ENCODE results near the gene ADGRA1.
"Not testable (repeated sequence)": the region's sequence is repeated elsewhere in the genome, so short reads cannot be mapped to it uniquely, and the experiment has no call there.

Gene ADGRA1

DNA sequence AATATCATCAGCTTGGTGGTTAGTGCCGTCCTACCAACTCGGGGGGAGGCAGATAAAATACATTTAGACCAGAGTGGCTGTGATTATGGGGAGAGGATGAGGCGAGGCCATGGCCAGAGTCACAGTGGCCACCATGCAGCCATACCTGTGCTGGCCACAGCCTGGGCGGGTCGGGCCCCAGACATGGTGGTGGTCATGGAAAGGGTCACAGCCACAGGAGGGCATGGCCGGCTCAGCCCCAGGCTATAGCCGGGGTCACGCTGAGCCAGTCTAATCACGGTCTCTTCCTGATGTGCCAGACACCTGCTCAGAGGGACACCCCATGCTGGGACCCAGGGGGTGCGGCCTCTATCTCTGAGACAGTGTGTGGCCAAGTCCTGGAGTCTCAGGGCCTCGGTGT, 10.2 kb downstream of the ADGRA1 start:
- no peak for DNase-seq

DNA sequence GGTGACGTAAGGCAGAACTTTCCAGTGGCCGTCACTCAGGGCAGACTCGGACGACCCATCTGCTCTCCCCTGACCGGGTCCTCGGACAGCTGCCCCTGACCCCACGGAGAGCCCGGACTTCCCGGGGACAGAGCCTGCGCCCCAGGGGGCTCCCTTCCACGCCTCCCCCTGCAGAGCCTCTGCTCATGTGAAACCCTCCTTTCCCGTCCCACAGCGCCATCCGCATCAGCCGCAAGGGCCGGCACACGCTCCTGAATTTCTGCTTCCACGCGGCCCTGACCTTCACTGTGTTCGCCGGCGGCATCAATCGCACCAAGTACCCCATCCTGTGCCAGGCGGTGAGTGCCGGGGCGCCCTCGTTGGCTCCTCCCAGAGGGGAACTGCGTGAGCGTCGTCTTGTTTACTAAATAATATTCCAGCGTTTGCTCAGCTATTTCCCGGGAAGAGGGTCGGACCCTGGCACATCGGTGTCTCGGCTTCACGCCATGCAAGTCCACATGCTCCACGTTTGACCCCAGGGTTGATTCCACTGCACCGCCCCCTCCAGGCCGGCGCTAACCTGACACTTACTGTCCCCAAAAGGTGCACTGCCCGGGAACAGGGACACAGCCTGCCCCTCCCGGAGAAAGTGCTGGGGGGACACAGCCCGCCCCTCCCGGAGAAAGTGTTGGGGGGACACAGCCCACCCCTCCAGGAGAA, 10.9 kb downstream of the ADGRA1 start:
- DNase-seq: no peak

DNA sequence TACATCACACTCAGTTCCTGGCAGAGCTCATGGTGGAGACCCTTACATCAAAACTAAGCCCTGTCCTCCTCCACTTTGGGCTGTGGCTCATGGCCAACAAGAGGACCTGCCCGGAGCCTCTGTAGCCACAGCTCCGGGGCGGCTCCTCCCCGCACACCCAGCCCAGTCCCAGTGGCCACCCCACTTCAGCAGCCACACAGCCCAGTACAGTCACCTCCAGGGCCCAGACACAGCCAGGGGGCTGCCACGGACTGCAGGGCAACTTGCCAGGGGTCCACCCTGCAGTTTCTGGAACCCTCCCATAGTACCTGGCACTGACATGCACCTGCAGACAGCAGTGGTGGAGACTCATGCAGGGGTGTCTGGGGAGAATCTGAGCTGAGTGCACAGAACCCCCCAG, 11.8 kb downstream of the ADGRA1 start:
- DNase-seq: no peak

DNA sequence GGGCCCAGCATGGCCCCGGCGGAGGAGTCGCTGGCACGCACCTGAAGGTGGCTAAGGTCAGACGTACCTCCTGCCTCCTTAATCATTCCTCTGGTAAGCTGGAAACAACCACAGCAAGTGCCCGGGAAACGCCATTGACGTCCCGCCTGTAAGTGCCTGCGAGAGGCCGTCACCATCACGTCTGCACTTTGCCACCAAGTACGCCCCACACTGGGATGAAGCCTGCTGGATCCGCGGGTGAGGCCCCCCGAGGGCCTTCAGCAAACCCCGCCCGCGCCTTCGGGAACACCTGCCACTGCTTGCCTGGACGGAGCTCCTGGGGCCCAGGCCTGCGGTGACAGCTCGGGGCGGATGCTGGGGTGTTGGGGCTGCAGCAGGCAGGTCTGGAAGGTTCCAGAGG, 12.5 kb downstream of the ADGRA1 start:
- no peak for DNase-seq

DNA sequence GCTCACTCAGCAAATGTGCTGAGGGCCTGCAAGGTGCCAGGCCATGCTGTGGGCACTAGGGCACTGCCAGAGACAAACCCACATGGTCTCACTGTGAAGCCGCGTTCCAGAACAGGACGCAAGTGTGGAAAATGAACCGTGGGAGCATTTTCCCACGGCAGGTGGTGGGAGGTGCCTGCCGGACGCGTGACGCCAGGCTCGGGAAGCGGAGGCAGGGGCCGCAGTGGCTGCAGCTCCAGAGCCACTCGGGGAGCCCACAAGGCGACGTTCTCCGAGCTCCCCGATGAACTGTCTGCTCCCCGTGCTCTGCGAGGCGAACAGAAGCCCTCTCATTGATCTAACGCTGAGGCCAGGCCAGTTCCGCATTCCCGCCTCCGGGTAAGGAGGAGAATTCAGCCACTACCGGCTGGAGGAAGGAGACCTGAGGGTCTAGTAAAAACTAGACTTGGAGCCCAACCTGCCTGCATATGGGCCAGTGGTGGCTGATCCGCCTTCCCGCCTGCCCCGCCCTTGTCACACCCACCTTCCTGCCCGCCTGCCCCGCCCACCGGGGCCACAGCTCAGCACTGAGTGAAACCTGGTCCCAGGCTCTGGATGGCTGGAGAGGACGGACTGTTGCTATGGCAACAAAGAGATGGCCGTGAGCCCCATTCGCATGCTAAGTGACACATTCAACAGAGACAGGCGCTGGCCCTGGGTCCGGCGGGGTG, 13.1 kb downstream of the ADGRA1 start:
- no peak for DNase-seq

DNA sequence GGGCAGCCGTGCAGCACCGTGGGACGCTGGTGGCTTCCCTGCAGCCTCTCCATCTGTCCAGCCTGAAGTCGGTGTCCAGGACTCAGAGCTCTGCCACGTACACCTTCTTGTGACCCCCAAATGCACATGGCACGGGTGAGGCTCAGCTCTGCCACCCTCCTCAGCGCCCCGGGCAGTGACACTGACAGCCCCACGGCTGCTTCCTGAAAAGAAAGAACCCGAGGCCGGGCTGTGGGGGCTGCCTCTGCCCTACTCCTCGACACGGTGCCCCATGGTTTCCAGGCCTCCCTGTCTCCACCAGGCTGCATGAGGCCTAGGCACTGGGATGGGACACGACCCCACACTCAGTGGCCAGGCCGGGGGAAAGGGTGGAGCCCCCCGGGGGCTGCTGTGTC, 13.7 kb downstream of the ADGRA1 start:
- no peak for DNase-seq

DNA sequence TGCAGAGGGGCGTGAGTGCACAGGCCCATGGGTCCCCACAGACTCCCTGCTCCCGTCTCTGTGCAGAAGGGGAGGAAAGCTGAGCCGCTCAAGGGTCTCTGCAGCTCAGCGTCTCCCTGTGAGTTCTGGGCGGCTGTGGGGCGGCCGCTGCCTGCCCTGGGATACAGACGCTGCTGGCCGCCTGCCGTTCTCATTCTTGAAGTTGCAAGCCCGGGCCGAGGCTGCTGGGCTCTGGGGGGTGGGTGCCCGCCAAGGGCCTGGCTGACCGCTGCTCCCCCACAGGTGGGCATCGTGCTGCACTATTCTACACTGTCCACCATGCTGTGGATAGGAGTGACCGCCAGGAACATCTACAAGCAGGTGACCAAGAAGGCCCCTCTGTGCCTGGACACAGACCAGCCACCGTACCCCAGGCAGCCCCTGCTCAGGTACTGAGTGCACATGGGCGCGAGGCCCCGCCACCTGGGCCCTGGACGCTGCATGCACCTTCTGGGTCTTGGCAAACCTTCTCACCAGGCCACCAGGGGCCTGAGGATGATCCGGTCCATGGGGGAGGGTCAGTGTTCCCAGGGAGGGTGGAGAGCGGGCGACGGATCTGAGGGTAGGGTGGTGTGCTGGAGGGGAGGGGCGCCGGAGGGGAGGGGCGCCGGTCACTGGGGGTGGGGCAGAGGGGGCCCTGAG, 14.8 kb downstream of the ADGRA1 start:
- no peak for DNase-seq

DNA sequence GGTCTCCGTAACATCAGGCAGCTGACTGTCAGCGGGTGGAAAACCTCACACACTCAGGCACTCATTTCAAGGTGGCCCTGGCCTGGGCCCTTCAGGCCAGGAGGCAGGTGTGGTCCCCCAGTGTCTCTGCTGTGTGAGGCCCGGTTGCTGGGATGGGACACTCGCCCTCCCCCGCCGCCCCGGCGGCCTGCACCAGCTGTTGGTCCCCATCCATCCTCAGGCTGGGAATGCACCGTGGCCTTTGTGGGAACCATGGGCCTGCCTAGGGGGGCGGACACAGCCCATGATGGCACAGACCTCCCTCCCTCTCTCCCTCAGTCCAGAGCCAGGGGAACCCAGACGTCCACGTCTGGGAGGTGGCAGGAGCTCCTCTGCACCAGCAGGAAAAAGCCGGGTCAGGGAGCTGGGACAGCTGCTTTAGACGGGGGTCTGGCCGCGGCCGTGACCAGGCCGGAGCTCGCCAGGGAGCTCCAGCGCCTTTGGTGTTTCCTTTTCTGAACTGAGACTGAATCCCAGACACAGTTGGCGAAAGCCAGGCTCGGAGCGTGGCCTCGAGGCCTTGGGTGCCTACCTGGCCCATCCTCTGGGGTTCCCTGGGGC, 15.7 kb downstream of the ADGRA1 start:
- no peak for DNase-seq

DNA sequence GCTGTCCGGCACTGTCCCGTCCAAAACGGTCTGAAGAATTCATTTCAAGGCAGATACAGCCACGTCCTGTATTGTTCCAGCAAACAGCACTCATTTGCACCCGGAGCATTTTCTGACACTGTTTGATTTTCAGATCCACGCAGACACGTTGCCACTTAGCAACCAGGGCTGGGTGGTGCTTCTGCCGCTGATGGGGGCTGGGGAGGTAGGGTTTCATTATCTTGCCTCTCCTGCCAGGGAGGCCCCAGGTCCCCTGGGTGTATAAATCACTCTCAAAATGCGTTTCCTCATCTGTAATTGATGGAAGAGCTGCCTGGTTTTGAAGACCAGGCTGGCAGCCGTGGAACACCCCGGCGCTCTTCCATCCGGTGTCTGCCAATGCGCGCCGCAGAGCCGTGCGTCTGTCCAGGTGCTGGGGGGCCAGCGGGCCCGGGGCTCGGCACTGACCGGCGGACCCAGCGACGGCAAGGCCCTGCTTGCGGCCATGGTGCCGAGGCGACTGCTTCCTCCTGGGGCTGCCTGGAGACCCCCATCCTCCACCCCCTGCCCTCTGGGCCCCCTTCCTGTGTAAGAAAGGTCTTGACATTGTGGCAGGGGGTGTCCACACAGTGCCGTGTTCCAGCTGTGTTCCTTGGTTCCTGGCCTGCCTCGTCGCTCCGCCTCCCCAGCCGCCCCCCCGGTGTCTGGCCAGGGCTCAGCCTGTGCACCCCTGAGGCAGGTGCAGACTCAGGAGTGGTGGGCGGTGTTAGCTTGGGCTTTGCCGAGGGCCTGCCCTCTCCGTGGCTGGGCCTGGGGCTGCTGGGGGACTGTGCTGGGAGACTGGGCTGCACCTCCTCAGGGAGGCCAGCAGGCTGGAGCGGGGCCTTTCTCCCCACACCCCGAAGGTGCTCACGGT, 16.6 kb downstream of the ADGRA1 start:
- DNase-seq: no peak

DNA sequence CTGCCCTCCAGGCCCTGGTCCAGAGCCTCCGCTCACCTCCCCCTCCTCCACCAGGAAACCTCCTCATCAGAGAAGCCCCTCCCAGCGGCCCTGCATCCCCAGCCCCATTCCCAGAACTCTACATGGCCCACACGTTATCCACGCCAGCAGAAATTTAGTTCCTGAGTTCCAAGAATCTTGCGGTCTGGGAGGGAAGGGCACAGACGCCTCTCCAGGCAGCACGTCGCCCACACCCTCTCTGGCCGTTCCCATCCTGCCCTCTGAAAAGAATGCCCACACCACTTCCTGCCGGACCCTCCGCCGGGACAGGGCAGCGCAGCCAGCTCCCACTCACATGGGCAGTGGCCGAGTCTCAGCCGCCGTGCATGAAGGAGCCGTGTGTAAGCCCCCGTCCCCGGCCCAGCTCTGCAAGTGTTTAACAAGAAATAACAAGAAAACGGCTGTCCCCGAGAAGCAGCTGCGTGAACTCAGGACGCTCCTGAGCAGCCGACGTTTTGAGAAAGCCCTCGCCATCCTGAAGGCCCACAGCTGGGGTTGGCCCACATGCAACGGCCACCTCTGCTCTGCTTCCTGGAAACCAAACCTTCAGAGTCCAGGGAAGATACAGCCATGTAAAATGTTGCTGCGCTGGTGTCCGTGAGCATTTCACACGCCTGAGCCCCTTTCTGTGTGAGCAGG, 17.4 kb downstream of the ADGRA1 start:
- DNase-seq: no peak

DNA sequence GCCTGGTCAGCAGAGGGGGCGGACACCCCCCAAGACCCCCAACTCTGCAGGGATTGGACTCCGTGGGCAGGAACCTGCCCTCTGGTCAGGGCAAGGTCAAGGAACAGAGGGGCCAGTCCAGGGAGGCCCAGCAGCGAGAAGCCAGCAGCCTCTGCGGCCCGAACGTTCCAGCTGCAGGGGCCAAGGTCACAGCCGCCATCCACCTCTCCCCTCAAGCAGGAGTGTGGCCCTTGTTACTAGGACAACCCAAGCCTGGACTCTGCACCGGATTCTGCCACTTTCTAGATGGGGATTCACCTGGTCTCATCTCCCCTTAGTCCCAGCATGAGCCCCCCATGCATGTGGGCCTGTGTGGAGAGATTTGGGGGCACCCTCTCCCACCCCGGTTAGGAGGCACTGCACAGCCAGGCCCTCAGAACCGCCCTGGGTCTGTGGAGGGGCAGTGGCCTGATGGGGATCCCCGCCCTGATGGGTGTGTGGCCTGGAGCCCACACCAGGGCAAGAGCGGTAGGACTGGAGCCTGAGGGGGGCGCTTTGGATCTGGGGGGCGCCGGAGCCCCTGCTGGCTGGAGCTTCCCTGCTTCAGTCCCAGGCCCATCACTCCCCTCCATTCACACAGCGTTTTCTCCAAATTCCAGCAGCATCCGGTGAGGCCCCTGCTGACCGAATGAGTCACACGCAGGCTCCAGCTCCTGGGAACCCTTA, 18.1 kb downstream of the ADGRA1 start:
- no peak for DNase-seq

DNA sequence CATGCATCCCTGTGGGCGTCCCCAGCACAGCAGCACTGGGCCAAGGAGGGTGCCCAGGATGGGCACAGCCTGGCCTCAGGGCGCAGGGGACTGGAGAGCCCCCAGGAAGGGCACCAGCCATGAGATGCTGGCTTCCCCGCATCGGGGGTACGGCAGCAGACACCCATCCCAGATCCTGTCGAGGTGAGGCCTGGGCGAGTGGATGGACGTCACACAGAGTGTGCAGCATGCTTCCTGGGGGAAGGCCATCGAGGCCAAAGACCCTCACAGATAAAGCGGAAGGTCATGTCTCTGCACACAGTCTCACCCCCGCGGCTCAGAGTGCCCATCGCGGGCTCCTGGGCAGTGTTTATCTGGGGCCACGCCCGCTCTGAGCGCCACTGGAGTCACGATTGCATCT, 18.8 kb downstream of the ADGRA1 start:
- no peak for DNase-seq

DNA sequence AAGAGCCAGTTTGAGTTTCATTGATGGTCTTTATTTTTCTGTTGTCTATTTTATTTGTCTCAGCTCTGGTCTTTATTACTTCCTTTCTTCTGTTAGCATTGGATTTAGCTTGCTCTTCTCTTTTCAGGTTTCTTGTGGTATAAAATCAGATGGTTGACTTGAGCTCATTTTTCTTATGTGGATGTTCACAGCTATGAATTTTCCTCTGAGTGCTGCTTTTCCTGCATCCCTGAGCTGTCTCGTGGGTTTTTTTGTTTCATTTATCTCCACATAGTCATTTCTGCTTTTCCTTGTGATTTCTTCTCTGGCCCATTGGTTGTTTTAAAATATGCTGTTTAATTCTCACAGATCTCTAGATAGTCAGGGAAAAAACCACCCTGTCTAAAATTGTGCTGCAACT, 19.7 kb downstream of the ADGRA1 start:
- no peak for DNase-seq

DNA sequence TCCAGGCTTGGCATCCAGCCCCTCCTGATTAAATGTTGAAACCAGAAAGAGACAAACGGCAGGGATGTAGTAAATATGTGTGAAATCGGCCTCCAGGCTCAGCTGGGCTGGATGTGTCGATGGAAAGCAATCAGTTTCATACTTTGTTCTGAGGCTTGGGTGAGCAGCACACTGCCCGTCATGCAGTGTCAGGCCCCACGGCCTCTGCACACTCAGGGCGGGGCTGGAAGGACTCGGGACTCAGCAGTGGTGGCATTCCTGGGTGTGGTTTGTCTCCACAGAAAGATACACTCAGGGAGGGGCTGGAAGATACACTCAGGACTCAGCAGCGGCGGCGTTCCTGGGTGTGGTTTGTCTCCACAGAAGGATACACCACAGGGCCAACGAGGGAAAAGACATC, 22.0 kb downstream of the ADGRA1 start:
- DNase-seq: no peak

DNA sequence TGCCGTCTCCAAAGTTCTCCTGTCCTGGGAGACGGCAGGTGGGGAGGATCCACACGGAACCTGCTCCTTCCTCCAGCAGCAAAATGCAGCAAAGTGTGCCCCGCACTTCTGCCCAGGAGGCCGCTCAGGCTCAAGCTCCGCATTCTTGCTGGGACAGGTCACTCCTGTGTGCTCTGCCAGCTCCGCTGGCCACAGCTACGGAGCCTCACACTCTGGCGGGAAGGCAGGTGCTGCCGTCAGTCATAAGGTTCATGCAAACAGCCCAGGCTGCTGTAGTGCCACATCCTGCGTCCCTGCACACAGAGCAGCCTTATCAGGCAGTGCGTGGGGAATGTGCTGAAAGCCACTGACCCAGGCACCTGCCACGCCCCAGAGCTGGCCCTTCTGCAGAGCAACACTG, 22.4 kb downstream of the ADGRA1 start:
- DNase-seq: no peak

DNA sequence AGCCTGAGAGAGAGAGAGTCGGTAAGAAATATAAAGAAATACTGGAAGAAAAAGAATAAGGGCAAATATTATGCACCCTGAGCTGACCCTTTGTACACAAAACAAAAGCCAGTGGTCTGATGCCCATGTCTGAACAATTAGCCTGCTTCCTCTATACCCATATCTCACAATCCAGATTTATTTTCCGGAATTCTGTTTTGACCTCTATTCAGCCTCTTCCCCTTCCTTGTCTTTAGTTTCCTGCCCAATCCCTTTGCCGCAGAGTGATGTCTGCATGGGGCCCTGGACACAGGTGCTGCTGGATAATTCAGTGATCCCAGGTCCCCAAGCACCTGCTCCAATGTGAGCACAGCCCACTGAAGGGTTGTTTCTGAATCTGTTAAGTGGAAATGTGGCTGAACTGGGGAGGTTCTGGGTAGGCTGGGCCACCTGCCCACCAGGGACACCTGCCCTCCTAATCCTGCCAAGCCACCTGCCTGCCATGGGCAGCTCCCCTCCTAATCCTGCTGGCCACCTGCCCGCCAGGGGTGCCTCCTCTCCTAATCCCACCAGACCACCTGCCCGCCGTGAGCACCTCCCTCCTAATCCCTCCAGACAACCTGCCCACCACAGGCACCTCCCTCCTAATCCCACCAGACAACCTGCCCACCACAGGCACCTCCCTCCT, 23.0 kb downstream of the ADGRA1 start:
- no peak for DNase-seq

DNA sequence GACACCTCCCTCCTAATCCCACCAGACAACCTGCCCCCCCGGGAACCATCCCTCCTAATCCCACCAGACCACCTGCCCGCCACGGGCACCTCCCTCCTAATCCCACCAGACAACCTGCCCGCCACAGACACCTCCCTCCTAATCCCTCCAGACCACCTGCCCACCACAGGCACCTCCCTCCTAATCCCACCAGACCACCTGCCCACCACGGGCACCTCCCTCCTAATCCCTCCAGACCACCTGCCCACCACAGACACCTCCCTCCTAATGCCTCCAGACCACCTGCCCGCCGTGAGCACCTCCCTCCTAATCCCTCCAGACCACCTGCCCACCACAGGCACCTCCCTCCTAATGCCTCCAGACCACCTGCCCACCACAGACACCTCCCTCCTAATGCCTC, 23.9 kb downstream of the ADGRA1 start:
- DNase-seq: not testable (repeated sequence)

DNA sequence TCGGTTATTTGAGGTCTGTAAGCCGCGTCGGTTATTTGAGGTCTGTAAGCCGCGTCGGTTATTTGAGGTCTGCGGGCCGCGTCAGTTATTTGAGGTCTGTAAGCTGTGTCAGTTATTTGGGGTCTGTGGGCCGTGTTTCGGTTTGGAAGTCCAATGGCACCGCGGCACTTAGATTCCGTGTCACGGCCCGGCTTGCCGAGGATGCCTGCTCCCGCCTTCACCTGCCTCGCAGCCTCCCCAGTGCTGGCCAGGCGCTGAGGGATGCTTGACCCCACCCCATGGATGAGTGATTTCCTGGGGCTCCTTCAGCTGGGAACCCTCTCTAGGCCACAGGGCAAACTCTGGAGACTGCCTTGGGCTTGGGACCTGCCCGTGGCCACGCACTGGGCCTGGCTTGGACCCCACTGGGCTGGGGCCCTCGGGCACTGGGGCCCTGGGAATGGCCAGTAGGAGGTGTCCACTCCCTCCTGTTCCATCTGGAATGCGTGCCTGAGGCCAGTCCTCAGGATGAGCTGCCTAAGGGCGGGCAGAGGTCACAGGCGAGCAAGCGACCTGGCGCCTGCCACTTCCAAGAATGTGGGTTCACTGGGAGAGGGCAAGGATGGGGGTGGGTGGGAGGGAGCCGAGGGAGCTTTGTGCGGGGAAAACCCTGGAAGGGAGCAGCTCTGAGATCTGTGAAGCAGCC, 25.6 kb downstream of the ADGRA1 start:
- no peak for DNase-seq

DNA sequence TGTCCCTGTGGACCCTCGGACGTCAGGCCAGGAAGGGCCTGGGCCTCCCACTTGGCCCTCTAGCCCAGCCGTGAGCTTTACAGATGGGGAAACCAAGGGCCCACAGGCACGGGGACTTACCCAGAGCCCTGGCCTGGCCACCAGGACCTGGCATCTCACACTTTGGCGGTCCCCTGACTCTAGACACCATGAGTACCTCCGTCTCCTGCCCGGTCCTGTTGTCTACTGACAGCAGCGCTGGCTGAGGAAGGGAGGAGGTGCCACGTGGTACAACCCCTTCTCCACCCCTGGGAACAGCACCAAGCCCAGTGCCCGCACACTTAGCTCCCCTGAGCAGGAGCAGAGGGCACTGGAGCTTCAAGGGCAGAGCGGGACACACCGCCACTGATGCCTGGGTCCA, 26.1 kb downstream of the ADGRA1 start:
- no peak for DNase-seq

DNA sequence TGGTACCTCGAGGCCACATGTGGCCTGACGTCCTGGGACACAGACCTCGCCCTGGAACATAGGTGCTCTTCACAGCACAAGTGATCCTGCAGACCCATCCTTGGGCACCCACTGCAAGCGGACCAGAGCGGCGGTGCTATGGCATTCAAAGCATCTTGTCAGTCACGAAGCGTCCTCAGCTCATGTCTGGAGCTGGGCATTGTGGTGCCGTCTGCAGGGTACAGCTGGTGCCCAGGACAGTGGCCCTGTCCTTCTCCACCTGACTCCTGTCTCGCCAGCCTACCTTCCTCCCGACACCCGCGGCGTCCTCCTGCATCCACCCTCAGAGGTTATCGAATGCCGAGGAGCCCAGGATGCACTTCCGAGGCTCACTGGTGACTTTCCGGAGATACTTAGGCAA, 26.5 kb downstream of the ADGRA1 start:
- no peak for DNase-seq

Measured in fibroblast of skin of right biceps (primary cell).